GM12878 (cell line): ENCODE measurements around the gene ZBTB16.

ENCODE experiments used
- CREB1 ChIP-seq: IDR thresholded peaks from 2 replicates; pipeline ENCODE4 v1.6.1; 2012; ENCODE audit warnings: low read depth, mild to moderate bottlenecking, inconsistent platforms
- TF ChIP-seq, protein P1 (sequence below): IDR thresholded peaks from 2 replicates; pipeline ENCODE4 v1.6.1; 2011; ENCODE audit warnings: borderline replicate concordance, low read depth, mild to moderate bottlenecking, moderate library complexity, mixed read lengths, low read length; ENCODE audit not compliant: insufficient read depth; ENCODE audit errors: extremely low read length

DNA sequence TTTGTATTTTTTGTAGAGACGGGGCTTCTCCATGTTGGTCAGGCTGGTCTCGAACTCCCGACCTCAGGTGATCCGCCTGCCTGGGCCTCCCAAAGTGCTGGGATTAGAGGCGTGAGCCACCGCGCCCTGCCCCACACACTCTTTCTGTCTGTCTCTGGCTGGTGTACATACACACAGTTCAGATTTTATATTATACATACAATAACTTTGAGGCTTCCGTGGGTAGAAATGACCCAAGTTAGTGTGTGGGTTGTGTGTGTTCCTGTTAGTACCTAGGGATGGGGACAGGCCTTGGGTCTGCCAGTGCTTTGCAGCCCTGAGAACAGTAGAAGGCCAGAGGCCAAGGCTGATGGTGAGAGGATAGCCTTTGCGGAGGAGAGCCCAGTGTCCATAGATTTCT, 2.8 kb downstream of the ZBTB16 start:
- no peak for TF ChIP-seq CREB1
- TF ChIP-seq, protein P1, sequence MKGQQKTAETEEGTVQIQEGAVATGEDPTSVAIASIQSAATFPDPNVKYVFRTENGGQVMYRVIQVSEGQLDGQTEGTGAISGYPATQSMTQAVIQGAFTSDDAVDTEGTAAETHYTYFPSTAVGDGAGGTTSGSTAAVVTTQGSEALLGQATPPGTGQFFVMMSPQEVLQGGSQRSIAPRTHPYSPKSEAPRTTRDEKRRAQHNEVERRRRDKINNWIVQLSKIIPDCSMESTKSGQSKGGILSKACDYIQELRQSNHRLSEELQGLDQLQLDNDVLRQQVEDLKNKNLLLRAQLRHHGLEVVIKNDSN, result no peak
